Calu3 (cell line): ENCODE data around the gene NPDC1. TPM values are rescaled to one million over a fixed set of nuclear protein-coding genes. Genes with fewer than 3 reads are reported as not detected.

Experiments used
- BruUV-seq: library from RNA; stranded (reverse); fragments of 400-500 nt; replicated peaks from 2 replicates; lab custom pipeline; 2021; lab: Mats Ljungman, UMichigan
- CTCF ChIA-PET: fragments of 300-600 bp; sonication (Branson Sonifier 250); formaldehyde crosslinking; loops from one replicate; lab custom pipeline; 2022; ENCODE audit warnings: antibody characterized with exemption; lab: Charles Lee
- DNase-seq: peaks from one replicate; pipeline ENCODE4 v3.0.0; 2022
- H3K27ac Mint-ChIP-seq: one replicate; pipeline ENCODE4 v1.8.0; 2022; ENCODE audit warnings: mixed read lengths; ENCODE audit not compliant: unreplicated experiment
- H3K27me3 Mint-ChIP-seq: one replicate; pipeline ENCODE4 v1.8.0; 2022; ENCODE audit warnings: mixed read lengths; ENCODE audit not compliant: unreplicated experiment
- H3K36me3 Mint-ChIP-seq: one replicate; pipeline ENCODE4 v1.8.0; 2022; ENCODE audit warnings: mild to moderate bottlenecking, moderate library complexity, mixed read lengths; ENCODE audit not compliant: insufficient read depth, unreplicated experiment
- H3K4me1 Mint-ChIP-seq: one replicate; pipeline ENCODE4 v1.8.0; 2022; ENCODE audit warnings: mild to moderate bottlenecking, low read depth, mixed read lengths; ENCODE audit not compliant: unreplicated experiment
- H3K4me3 Mint-ChIP-seq: one replicate; pipeline ENCODE4 v1.8.0; 2022; ENCODE audit warnings: mild to moderate bottlenecking, low read depth, moderate library complexity, mixed read lengths; ENCODE audit not compliant: unreplicated experiment
- H3K9me3 Mint-ChIP-seq: one replicate; pipeline ENCODE4 v1.8.0; 2022; ENCODE audit warnings: low read depth, mixed read lengths; ENCODE audit not compliant: unreplicated experiment
- CTCF ChIP-seq: fragments of 200-600 bp; IDR thresholded peaks from one replicate; pipeline ENCODE4 v1.8.0; 2022; ENCODE audit warnings: antibody characterized with exemption; ENCODE audit not compliant: unreplicated experiment
- intact Hi-C: fragments of 100-400 bp; cut with micrococcal nuclease; formaldehyde crosslinking; loops from one replicate; pipeline ENCODE4 v1.10.0; 2022; ENCODE audit not compliant: unreplicated experiment
- total RNA-seq: library from RNA; stranded (reverse); gene quantifications from 2 replicates; pipeline ENCODE4 v1.2.3, GENCODE V29; 2022

The NPDC1 gene
- total RNA-seq, 1 experiment from 2014 or later = 65.2 TPM

GRCh38 chr9:137002646-137003041 lies 43.3 kb downstream of the NPDC1 start:
- Mint-ChIP-seq H3K9me3 (peaks cover 5% of the 10 kb centered on the region), H3K27ac (no peak overlapping the region), H3K4me1 (peaks cover 10% of the 10 kb centered on the region), H3K27me3 (no peaks in the 10 kb centered on the region), H3K4me3 (no peak overlapping the region), H3K36me3 (no peaks in the 10 kb centered on the region)
- CTCF ChIA-PET = no interaction called here
- no TSS peak for BruUV-seq
- no peak for DNase-seq
- no peak for TF ChIP-seq CTCF
- intact Hi-C loops = no loop called here

- H3K36me3 Mint-ChIP-seq = no peaks in the 10 kb centered on the region
- no peak overlapping the region for H3K27ac Mint-ChIP-seq
- no TSS peak for BruUV-seq
- peaks cover 11% of the 10 kb centered on the region for H3K4me1 Mint-ChIP-seq
- CTCF ChIA-PET = interaction anchor here (0.6 to 0.7 kb wide), 2 partner anchors 271 to 1016 kb away, joined by 3 to 5 read pairs; no protein-coding TSS in a partner anchor
- DNase-seq = no peak
- H3K27me3 Mint-ChIP-seq = no peaks in the 10 kb centered on the region
- no peak overlapping the region for H3K4me3 Mint-ChIP-seq
- H3K9me3 Mint-ChIP-seq = peaks cover 5% of the 10 kb centered on the region
- intact Hi-C loops = no loop called here
- TF ChIP-seq CTCF = no peak
Observed at GRCh38 chr9:137001857-137002645, 43.9 kb downstream of the NPDC1 start.

- CTCF ChIA-PET = no interaction called here
- Mint-ChIP-seq H3K4me1 (peaks cover 11% of the 10 kb centered on the region), H3K27me3 (no peaks in the 10 kb centered on the region), H3K4me3 (no peak overlapping the region), H3K36me3 (peaks cover 6% of the 10 kb centered on the region), H3K27ac (no peak overlapping the region), H3K9me3 (peaks cover 5% of the 10 kb centered on the region)
- DNase-seq = no peak
- intact Hi-C loops = no loop called here
- TF ChIP-seq CTCF = no peak
- no TSS peak for BruUV-seq
Observed at GRCh38 chr9:137000177-137000930, 45.6 kb downstream of the NPDC1 start.

GRCh38 chr9:136997830-136998234 lies 48.1 kb downstream of the NPDC1 start:
- TF ChIP-seq CTCF = no peak
- peaks cover 6% of the 10 kb centered on the region for H3K36me3 Mint-ChIP-seq
- no peak overlapping the region for H3K4me3 Mint-ChIP-seq
- BruUV-seq = no TSS peak
- intact Hi-C loops = no loop called here
- DNase-seq = no peak
- H3K27ac Mint-ChIP-seq = peak overlapping the region; percentile 12
- no peaks in the 10 kb centered on the region for H3K9me3 Mint-ChIP-seq
- no peaks in the 10 kb centered on the region for H3K27me3 Mint-ChIP-seq
- CTCF ChIA-PET = no interaction called here
- H3K4me1 Mint-ChIP-seq = peaks cover 11% of the 10 kb centered on the region
